ENCODE results near the gene DUOX1. TPM values are rescaled to one million over a fixed set of nuclear protein-coding genes. Genes with fewer than 3 reads are reported as not detected.
A peak's percentile ranks its signal among the peaks of the same experiment; 100 is the strongest.

DUOX1 gene
- total RNA-seq, 2 experiments from 2014 or later = not detected

GRCh38 chr15:45182996-45183395, 53.2 kb downstream of the DUOX1 start:
- POLR2A ChIA-PET = interaction anchor here (5.3 kb wide), 1 partner anchor 15 kb away, joined by 33 read pairs; no protein-coding TSS in a partner anchor
- no peak overlapping the region for H3K27ac Mint-ChIP-seq
- H3K4me1 Mint-ChIP-seq (ENCODE audit: low read depth) = peaks cover 35% of the 10 kb centered on the region
- H3K27me3 Mint-ChIP-seq = no peaks in the 10 kb centered on the region
- DNase-seq = no peak
- peaks cover 2% of the 10 kb centered on the region for H3K36me3 Mint-ChIP-seq (ENCODE audit: low read depth)
- no peaks in the 10 kb centered on the region for H3K9me3 Mint-ChIP-seq
- CTCF ChIA-PET = interaction anchor here (0.9 to 13.1 kb wide), 3 partner anchors 15 to 22 kb away, joined by 3 to 131 read pairs (median 6); no protein-coding TSS in a partner anchor
- ATAC-seq = no peak
- intact Hi-C loops (cut with micrococcal nuclease) = no loop called here
- TF ChIP-seq, protein P1, sequence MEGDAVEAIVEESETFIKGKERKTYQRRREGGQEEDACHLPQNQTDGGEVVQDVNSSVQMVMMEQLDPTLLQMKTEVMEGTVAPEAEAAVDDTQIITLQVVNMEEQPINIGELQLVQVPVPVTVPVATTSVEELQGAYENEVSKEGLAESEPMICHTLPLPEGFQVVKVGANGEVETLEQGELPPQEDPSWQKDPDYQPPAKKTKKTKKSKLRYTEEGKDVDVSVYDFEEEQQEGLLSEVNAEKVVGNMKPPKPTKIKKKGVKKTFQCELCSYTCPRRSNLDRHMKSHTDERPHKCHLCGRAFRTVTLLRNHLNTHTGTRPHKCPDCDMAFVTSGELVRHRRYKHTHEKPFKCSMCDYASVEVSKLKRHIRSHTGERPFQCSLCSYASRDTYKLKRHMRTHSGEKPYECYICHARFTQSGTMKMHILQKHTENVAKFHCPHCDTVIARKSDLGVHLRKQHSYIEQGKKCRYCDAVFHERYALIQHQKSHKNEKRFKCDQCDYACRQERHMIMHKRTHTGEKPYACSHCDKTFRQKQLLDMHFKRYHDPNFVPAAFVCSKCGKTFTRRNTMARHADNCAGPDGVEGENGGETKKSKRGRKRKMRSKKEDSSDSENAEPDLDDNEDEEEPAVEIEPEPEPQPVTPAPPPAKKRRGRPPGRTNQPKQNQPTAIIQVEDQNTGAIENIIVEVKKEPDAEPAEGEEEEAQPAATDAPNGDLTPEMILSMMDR (IDR thresholded peaks at IDR 0.05) = no peak
- no peak overlapping the region for H3K4me3 Mint-ChIP-seq

DNA sequence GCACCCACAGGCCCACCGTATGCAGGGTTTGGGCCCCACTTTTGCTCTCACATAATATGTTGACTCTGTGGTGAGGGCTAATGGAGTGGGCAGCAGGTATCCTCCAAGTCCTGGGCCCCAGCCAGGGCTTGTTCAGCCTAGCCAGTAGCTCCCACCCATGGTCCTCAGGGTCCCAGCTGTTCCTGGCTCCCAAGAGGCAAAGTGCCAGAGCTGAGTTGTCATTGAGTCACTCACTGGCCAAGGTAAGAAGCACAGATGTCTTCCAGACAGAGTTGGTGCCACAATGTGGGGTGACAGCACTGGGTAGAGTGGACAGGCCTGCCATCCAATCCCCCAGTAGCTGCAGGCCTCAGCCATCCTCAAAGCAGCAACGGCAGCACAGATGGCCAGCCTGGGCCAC, 53.7 kb downstream of the DUOX1 start:
- H3K36me3 Mint-ChIP-seq (ENCODE audit: low read depth) = peaks cover 2% of the 10 kb centered on the region
- no peak for ATAC-seq
- ChIA-PET CTCF (interaction anchor here (0.9 to 13.1 kb wide), 3 partner anchors 15 to 21 kb away, joined by 3 to 131 read pairs (median 6); no protein-coding TSS in a partner anchor), POLR2A (no interaction called here)
- no peak overlapping the region for H3K4me3 Mint-ChIP-seq
- no peaks in the 10 kb centered on the region for H3K27me3 Mint-ChIP-seq
- TF ChIP-seq, protein P1 (IDR thresholded peaks at IDR 0.05) = no peak
- intact Hi-C loops (cut with micrococcal nuclease) = no loop called here
- H3K9me3 Mint-ChIP-seq = no peaks in the 10 kb centered on the region
- H3K4me1 Mint-ChIP-seq (ENCODE audit: low read depth) = peaks cover 38% of the 10 kb centered on the region
- H3K27ac Mint-ChIP-seq = peak overlapping the region; percentile 61
- DNase-seq = no peak

DNA sequence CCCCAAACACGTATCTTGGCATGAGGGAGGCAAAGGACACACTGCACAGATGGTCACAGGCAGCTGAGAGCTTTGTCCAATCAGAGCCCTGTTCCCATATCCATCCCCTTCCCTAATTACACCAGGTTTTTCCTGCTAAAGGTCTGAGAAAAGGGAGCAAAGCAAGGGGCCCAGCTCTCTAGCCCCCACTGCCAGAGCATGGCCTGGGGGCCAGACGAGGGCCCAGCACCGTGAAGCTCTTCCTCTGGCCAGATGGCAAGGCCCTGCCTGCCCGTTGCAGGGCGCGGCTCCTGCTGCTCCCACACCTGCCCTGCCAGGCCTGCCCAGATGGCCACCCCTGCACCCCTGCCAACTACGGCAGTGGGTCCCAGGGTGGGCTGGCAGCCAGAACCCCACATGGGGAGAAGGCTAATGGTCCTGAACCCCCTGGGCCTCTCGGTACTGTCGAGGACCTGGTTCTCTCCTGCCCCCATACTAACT, 54.8 kb downstream of the DUOX1 start:
- H3K27me3 Mint-ChIP-seq = no peaks in the 10 kb centered on the region
- no peak overlapping the region for H3K4me3 Mint-ChIP-seq
- H3K9me3 Mint-ChIP-seq = no peaks in the 10 kb centered on the region
- DNase-seq = no peak
- H3K27ac Mint-ChIP-seq = peak overlapping the region; percentile 61
- intact Hi-C loops (cut with micrococcal nuclease) = no loop called here
- H3K36me3 Mint-ChIP-seq (ENCODE audit: low read depth) = peaks cover 2% of the 10 kb centered on the region
- ChIA-PET POLR2A (interaction anchor here (4.1 to 7.6 kb wide), 2 partner anchors 15 to 19 kb away, joined by 50 to 85 read pairs; no protein-coding TSS in a partner anchor), CTCF (interaction anchor here (1.0 to 13.1 kb wide), 5 partner anchors 14 to 67 kb away, joined by 3 to 131 read pairs (median 5); no protein-coding TSS in a partner anchor)
- H3K4me1 Mint-ChIP-seq (ENCODE audit: low read depth) = peaks cover 41% of the 10 kb centered on the region
- no peak for ATAC-seq
- TF ChIP-seq, protein P1 (IDR thresholded peaks at IDR 0.05) = no peak

GRCh38 chr15:45185069-45185779, 55.4 kb downstream of the DUOX1 start:
- ATAC-seq (no peak), DNase-seq (no peak)
- TF ChIP-seq, protein P1 (IDR thresholded peaks at IDR 0.05) = no peak
- Mint-ChIP-seq H3K27me3 (no peaks in the 10 kb centered on the region), H3K4me3 (peak overlapping the region; percentile 77), H3K9me3 (no peaks in the 10 kb centered on the region), H3K36me3 (ENCODE audit: low read depth) (peaks cover 2% of the 10 kb centered on the region), H3K27ac (peak overlapping the region; percentile 17), H3K4me1 (ENCODE audit: low read depth) (peaks cover 36% of the 10 kb centered on the region)
- ChIA-PET POLR2A (interaction anchor here (4.1 to 7.6 kb wide), 2 partner anchors 14 to 20 kb away, joined by 50 to 85 read pairs; no protein-coding TSS in a partner anchor), CTCF (interaction anchor here (1.1 to 13.1 kb wide), 5 partner anchors 13 to 67 kb away, joined by 3 to 131 read pairs (median 3); no protein-coding TSS in a partner anchor)
- intact Hi-C loops (cut with micrococcal nuclease) = no loop called here
